Neural cell (in vitro differentiated cells): ENCODE data around the gene GPR183. TPM values are rescaled to one million over a fixed set of nuclear protein-coding genes. Genes with fewer than 3 reads are reported as not detected.
"Not testable (repeated sequence)": the region's sequence is repeated elsewhere in the genome, so short reads cannot be mapped to it uniquely, and the experiment has no call there.

ENCODE experiments used
- H2AFZ ChIP-seq: fragments of 200-600, 300-800 bp; sonication (generic), shearing (Covaris generic); 2 replicates; pipeline ENCODE4 v1.6.0; 2014; ENCODE audit warnings: low read depth, mild to moderate bottlenecking, antibody characterized with exemption, low read length, moderate library complexity
- H3F3A ChIP-seq: fragments of 200-600 bp; shearing (Covaris generic); 2 replicates; pipeline ENCODE4 v1.6.1; 2016; ENCODE audit warnings: mild to moderate bottlenecking, moderate library complexity, mixed read lengths, antibody characterized with exemption, low read length; ENCODE audit not compliant: insufficient read depth, poor library complexity, severe bottlenecking
- H3K27ac ChIP-seq: fragments of 200-600, 300-800 bp; sonication (generic), shearing (Covaris generic); 2 replicates; pipeline ENCODE4 v1.5.1; 2014; ENCODE audit warnings: mild to moderate bottlenecking, low read length, moderate library complexity
- H3K27me3 ChIP-seq: fragments of 300-800, 200-600 bp; sonication (generic), shearing (Covaris generic); 2 replicates; pipeline ENCODE4 v1.6.0; 2014; ENCODE audit warnings: mild to moderate bottlenecking, low read depth, low read length, moderate library complexity; ENCODE audit not compliant: insufficient read depth
- H3K36me3 ChIP-seq: fragments of 300-800, 200-600 bp; sonication (generic), shearing (Covaris generic); 2 replicates; pipeline ENCODE4 v1.5.1; 2014; ENCODE audit warnings: mild to moderate bottlenecking, antibody characterized with exemption, low read length, moderate library complexity; ENCODE audit not compliant: insufficient read depth
- H3K4me2 ChIP-seq: fragments of 300-800, 200-600 bp; sonication (generic), shearing (Covaris generic); 2 replicates; pipeline ENCODE4 v1.6.0; 2014; ENCODE audit warnings: mild to moderate bottlenecking, low read length
- H3K4me3 ChIP-seq: fragments of 300-800, 200-600 bp; sonication (generic), shearing (Covaris generic); 2 replicates; pipeline ENCODE4 v1.5.1; 2014; ENCODE audit warnings: mild to moderate bottlenecking, low read length, moderate library complexity
- H3K79me2 ChIP-seq: fragments of 200-600 bp; shearing (Covaris generic); replicated peaks from 2 replicates; pipeline ENCODE4 v1.6.0; 2014; ENCODE audit warnings: mild to moderate bottlenecking, low read length, moderate library complexity; ENCODE audit not compliant: insufficient read depth
- H3K9ac ChIP-seq: fragments of 300-800, 200-600 bp; sonication (generic), shearing (Covaris generic); 2 replicates; pipeline ENCODE4 v1.6.1; 2016; ENCODE audit warnings: mild to moderate bottlenecking, low read length, mixed read lengths
- H3K9me2 ChIP-seq: fragments of 200-600 bp; shearing (Covaris generic); 2 replicates; pipeline ENCODE4 v1.6.1; 2016; ENCODE audit warnings: mild to moderate bottlenecking, low read length, mixed read lengths; ENCODE audit not compliant: insufficient read depth
- H3K9me3 ChIP-seq: fragments of 200-600, 300-800 bp; sonication (generic), shearing (Covaris generic); 2 replicates; pipeline ENCODE4 v1.6.1; 2016; ENCODE audit warnings: mild to moderate bottlenecking, mixed run types, low read length, moderate library complexity, mixed read lengths
- H4K20me1 ChIP-seq: fragments of 200-600 bp; shearing (Covaris generic); 2 replicates; pipeline ENCODE4 v1.6.1; 2016; ENCODE audit warnings: mild to moderate bottlenecking, mixed run types; ENCODE audit not compliant: insufficient read depth
- EP300 ChIP-seq: fragments of 450-650 bp; conservative IDR thresholded peaks from 2 replicates; pipeline ENCODE4 v1.6.1; 2014; ENCODE audit warnings: antibody characterized with exemption, mild to moderate bottlenecking, moderate library complexity; ENCODE audit not compliant: poor library complexity, severe bottlenecking
- EZH2 ChIP-seq: fragments of 200-600, 300-800 bp; shearing (Covaris generic), sonication (generic); IDR thresholded peaks from 2 replicates; pipeline ENCODE4 v1.6.1; 2014; ENCODE audit warnings: antibody characterized with exemption, low read length, borderline replicate concordance, mild to moderate bottlenecking; ENCODE audit not compliant: insufficient read depth, poor library complexity, severe bottlenecking
- MXI1 ChIP-seq: fragments of 450-650 bp; conservative IDR thresholded peaks from 2 replicates; pipeline ENCODE4 v1.6.1; 2014; ENCODE audit warnings: antibody characterized with exemption, mild to moderate bottlenecking; ENCODE audit not compliant: poor library complexity, severe bottlenecking
- POLR2AphosphoS5 ChIP-seq: IDR thresholded peaks from 2 replicates; pipeline ENCODE4 v1.6.1; 2012
- RAD21 ChIP-seq: fragments of 450-650 bp; conservative IDR thresholded peaks from 2 replicates; pipeline ENCODE4 v1.6.1; 2014; ENCODE audit warnings: antibody characterized with exemption, mild to moderate bottlenecking, moderate library complexity
- SMC3 ChIP-seq: fragments of 450-650 bp; conservative IDR thresholded peaks from 2 replicates; pipeline ENCODE4 v1.6.1; 2014; ENCODE audit warnings: antibody characterized with exemption, mild to moderate bottlenecking, moderate library complexity; ENCODE audit not compliant: poor library complexity
- TAF1 ChIP-seq: IDR thresholded peaks from 2 replicates; pipeline ENCODE4 v1.6.1; 2012; ENCODE audit warnings: low read depth
- polyA plus RNA-seq: library from polyadenylated mRNA; depleted of rRNA; stranded (reverse); fragments of >200 nt; gene quantifications from 2 replicates; pipeline ENCODE4 v1.2.3, GENCODE V29; 2014
- small RNA-seq, 3 experiments: library from RNA; depleted of rRNA; stranded (forward); fragments of <200 nt; gene quantifications; one replicate each; pipeline ENCODE3, GENCODE V24; 2012
- TF ChIP-seq, protein P1 (sequence below): fragments of 450-650 bp; IDR thresholded peaks from 2 replicates; pipeline ENCODE4 v1.5.1; 2014; ENCODE audit warnings: antibody characterized with exemption, mild to moderate bottlenecking, moderate library complexity; ENCODE audit not compliant: poor library complexity, severe bottlenecking
- TF ChIP-seq, protein P2 (sequence below): IDR thresholded peaks from 2 replicates; pipeline ENCODE4 v1.6.1; 2012; ENCODE audit warnings: borderline replicate concordance

Gene GPR183
- polyA plus RNA-seq, 1 donor from 2014 or later, result not detected

DNA sequence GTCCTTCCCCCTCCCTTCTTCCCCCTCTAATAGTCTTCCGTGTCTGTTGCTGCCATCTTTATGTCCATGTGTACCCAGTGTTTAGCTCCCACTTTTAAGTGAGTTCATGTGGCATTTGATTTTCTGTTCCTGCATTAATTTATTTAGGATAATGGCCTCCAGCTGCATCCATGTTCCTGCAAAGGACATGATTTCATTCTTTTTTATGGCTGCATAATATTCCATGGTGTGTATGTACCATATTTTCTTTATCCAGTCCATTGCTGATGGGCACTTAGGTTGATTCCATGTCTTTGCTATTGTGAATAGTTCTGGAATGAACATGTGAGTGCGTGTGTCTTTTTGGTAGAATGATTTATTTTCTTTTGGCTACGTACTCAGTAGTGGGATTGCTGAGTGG lies 58.0 kb downstream of the GPR183 start:
- not testable (repeated sequence) for H3K36me3 ChIP-seq, H3K9me2 ChIP-seq, H3K27me3 ChIP-seq, H3K9me3 ChIP-seq, H4K20me1 ChIP-seq, H3K9ac ChIP-seq, H3K79me2 ChIP-seq, H3K4me2 ChIP-seq, H2AFZ ChIP-seq, H3K4me3 ChIP-seq, H3F3A ChIP-seq, H3K27ac ChIP-seq

DNA sequence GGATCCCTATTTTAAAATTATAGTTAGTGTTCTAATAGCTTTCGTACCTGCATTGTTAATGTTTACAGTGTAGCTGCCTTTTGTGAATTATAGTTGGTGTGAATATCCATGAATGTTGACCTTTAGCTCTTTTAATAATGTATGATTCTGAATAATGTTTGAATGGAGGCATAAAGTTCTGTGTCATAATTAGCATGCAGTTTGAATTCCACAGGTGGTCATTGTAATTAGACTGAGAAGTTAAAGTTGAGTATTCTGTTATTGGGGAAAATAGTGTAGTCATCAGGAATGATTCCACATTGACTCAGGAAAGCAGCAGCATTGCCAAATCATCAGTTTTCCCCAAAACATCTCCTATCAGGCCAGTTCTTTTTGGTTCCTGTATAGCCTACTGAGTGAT lies 61.1 kb downstream of the GPR183 start:
- Histone ChIP-seq H2AFZ (no peak overlapping the region), H3K4me3 (no peak overlapping the region), H3K9ac (no peak overlapping the region), H3K9me3 (no peaks in the 10 kb centered on the region), H3K4me2 (no peak overlapping the region), H3K27me3 (no peaks in the 10 kb centered on the region), H3K9me2 (no peaks in the 10 kb centered on the region), H3F3A (no peaks in the 10 kb centered on the region), H4K20me1 (no peaks in the 10 kb centered on the region), H3K79me2 (no peaks in the 10 kb centered on the region), H3K36me3 (no peaks in the 10 kb centered on the region), H3K27ac (no peak overlapping the region)
- TF ChIP-seq EP300 (no peak), TAF1 (no peak), EZH2 (no peak), POLR2AphosphoS5 (no peak), RAD21 (no peak), MXI1 (no peak), SMC3 (no peak)
- TF ChIP-seq, protein P1, sequence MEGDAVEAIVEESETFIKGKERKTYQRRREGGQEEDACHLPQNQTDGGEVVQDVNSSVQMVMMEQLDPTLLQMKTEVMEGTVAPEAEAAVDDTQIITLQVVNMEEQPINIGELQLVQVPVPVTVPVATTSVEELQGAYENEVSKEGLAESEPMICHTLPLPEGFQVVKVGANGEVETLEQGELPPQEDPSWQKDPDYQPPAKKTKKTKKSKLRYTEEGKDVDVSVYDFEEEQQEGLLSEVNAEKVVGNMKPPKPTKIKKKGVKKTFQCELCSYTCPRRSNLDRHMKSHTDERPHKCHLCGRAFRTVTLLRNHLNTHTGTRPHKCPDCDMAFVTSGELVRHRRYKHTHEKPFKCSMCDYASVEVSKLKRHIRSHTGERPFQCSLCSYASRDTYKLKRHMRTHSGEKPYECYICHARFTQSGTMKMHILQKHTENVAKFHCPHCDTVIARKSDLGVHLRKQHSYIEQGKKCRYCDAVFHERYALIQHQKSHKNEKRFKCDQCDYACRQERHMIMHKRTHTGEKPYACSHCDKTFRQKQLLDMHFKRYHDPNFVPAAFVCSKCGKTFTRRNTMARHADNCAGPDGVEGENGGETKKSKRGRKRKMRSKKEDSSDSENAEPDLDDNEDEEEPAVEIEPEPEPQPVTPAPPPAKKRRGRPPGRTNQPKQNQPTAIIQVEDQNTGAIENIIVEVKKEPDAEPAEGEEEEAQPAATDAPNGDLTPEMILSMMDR, result no peak
- TF ChIP-seq, protein P2, sequence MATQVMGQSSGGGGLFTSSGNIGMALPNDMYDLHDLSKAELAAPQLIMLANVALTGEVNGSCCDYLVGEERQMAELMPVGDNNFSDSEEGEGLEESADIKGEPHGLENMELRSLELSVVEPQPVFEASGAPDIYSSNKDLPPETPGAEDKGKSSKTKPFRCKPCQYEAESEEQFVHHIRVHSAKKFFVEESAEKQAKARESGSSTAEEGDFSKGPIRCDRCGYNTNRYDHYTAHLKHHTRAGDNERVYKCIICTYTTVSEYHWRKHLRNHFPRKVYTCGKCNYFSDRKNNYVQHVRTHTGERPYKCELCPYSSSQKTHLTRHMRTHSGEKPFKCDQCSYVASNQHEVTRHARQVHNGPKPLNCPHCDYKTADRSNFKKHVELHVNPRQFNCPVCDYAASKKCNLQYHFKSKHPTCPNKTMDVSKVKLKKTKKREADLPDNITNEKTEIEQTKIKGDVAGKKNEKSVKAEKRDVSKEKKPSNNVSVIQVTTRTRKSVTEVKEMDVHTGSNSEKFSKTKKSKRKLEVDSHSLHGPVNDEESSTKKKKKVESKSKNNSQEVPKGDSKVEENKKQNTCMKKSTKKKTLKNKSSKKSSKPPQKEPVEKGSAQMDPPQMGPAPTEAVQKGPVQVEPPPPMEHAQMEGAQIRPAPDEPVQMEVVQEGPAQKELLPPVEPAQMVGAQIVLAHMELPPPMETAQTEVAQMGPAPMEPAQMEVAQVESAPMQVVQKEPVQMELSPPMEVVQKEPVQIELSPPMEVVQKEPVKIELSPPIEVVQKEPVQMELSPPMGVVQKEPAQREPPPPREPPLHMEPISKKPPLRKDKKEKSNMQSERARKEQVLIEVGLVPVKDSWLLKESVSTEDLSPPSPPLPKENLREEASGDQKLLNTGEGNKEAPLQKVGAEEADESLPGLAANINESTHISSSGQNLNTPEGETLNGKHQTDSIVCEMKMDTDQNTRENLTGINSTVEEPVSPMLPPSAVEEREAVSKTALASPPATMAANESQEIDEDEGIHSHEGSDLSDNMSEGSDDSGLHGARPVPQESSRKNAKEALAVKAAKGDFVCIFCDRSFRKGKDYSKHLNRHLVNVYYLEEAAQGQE, result no peak

Small RNA genes within 50 kb of the gene (small RNA-seq; reads per million reads assigned to genes)
- gene MIR623, result 0 reads per million in 3 experiments

Other genes with a start within 250 kb of the GPR183 start
- gene UBAC2, start 106.5 kb downstream of the GPR183 start, polyA plus RNA-seq, result 44.3 and 56.9 TPM in 2 replicates
- not detected in 2 replicates for gene GPR18, start 49.0 kb downstream of the GPR183 start, polyA plus RNA-seq
- gene TM9SF2, start 194.1 kb upstream of the GPR183 start, polyA plus RNA-seq, result 115 and 128 TPM in 2 replicates